Calu3 (cell line): ENCODE results near the gene FASTKD3. TPM values are rescaled to one million over a fixed set of nuclear protein-coding genes. Genes with fewer than 3 reads are reported as not detected.

Experiments used
- BruUV-seq: library from RNA; stranded (reverse); fragments of 400-500 nt; replicated peaks from 2 replicates; lab custom pipeline; 2021; lab: Mats Ljungman, UMichigan
- CTCF ChIA-PET: fragments of 300-600 bp; sonication (Branson Sonifier 250); formaldehyde crosslinking; loops from one replicate; lab custom pipeline; 2022; ENCODE audit warnings: antibody characterized with exemption; lab: Charles Lee
- DNase-seq: peaks from one replicate; pipeline ENCODE4 v3.0.0; 2022
- H3K27ac Mint-ChIP-seq: one replicate; pipeline ENCODE4 v1.8.0; 2022; ENCODE audit warnings: mixed read lengths; ENCODE audit not compliant: unreplicated experiment
- H3K27me3 Mint-ChIP-seq: one replicate; pipeline ENCODE4 v1.8.0; 2022; ENCODE audit warnings: mixed read lengths; ENCODE audit not compliant: unreplicated experiment
- H3K36me3 Mint-ChIP-seq: one replicate; pipeline ENCODE4 v1.8.0; 2022; ENCODE audit warnings: mild to moderate bottlenecking, moderate library complexity, mixed read lengths; ENCODE audit not compliant: insufficient read depth, unreplicated experiment
- H3K4me1 Mint-ChIP-seq: one replicate; pipeline ENCODE4 v1.8.0; 2022; ENCODE audit warnings: mild to moderate bottlenecking, low read depth, mixed read lengths; ENCODE audit not compliant: unreplicated experiment
- H3K4me3 Mint-ChIP-seq: one replicate; pipeline ENCODE4 v1.8.0; 2022; ENCODE audit warnings: mild to moderate bottlenecking, low read depth, moderate library complexity, mixed read lengths; ENCODE audit not compliant: unreplicated experiment
- H3K9me3 Mint-ChIP-seq: one replicate; pipeline ENCODE4 v1.8.0; 2022; ENCODE audit warnings: low read depth, mixed read lengths; ENCODE audit not compliant: unreplicated experiment
- intact Hi-C: fragments of 100-400 bp; cut with micrococcal nuclease; formaldehyde crosslinking; loops from one replicate; pipeline ENCODE4 v1.10.0; 2022; ENCODE audit not compliant: unreplicated experiment
- total RNA-seq: library from RNA; stranded (reverse); gene quantifications from 2 replicates; pipeline ENCODE4 v1.2.3, GENCODE V29; 2022
- TF ChIP-seq, protein P1 (sequence below): fragments of 200-600 bp; IDR thresholded peaks from one replicate; pipeline ENCODE4 v1.8.0; 2022; ENCODE audit warnings: antibody characterized with exemption; ENCODE audit not compliant: unreplicated experiment

The FASTKD3 gene
- total RNA-seq, 1 experiment from 2014 or later: 13.5 TPM

DNA sequence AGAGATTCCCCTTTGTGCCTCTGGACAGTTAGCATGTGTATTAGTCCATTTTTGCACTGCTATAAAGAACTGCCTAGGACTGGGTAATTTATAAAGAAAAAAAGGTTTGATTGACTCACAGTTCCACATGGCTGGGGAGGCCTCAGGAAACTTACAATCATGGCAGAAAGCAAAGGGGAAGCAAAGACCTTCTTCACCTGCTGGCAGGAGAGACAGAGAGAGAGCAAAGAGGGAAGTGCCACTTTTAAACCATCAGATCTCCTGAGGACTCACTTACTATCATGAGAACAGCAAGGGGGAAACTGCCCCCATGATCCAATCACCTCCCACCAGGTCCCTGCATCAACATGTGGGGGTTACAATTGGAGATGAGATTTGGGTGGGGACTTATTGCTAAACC lies 23.9 kb downstream of the FASTKD3 start:
- H3K36me3 Mint-ChIP-seq: no peaks in the 10 kb centered on the region
- BruUV-seq: no TSS peak
- CTCF ChIA-PET: interaction anchor here (0.5 kb wide), 1 partner anchor 28 kb away, joined by 9 read pairs; no protein-coding TSS in a partner anchor
- peaks cover 6% of the 10 kb centered on the region for H3K9me3 Mint-ChIP-seq
- H3K27ac Mint-ChIP-seq: no peak overlapping the region
- no peak for DNase-seq
- H3K27me3 Mint-ChIP-seq: peaks cover 81% of the 10 kb centered on the region
- intact Hi-C loops: no loop called here
- no peaks in the 10 kb centered on the region for H3K4me1 Mint-ChIP-seq
- TF ChIP-seq, protein P1, sequence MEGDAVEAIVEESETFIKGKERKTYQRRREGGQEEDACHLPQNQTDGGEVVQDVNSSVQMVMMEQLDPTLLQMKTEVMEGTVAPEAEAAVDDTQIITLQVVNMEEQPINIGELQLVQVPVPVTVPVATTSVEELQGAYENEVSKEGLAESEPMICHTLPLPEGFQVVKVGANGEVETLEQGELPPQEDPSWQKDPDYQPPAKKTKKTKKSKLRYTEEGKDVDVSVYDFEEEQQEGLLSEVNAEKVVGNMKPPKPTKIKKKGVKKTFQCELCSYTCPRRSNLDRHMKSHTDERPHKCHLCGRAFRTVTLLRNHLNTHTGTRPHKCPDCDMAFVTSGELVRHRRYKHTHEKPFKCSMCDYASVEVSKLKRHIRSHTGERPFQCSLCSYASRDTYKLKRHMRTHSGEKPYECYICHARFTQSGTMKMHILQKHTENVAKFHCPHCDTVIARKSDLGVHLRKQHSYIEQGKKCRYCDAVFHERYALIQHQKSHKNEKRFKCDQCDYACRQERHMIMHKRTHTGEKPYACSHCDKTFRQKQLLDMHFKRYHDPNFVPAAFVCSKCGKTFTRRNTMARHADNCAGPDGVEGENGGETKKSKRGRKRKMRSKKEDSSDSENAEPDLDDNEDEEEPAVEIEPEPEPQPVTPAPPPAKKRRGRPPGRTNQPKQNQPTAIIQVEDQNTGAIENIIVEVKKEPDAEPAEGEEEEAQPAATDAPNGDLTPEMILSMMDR: no peak
- no peak overlapping the region for H3K4me3 Mint-ChIP-seq

DNA sequence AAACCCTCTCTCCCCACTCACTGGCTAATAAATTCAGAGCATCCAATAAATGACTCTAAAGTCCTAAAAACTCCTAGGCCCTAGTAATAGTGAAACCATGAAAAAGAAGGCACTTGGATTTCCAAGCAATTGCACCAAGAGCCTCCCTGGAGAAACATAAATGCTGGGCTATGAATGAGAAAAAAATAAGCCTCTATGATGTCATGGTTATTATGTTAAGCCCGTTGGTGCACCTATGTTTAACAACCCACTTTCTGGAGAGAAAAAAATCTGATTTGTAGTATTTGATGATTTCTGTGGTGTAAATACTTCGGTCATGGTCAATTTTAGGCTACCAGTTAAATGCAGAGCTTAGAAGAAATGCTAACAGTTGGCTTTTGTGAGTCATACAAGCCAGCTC lies 26.3 kb downstream of the FASTKD3 start:
- H3K9me3 Mint-ChIP-seq: peaks cover 6% of the 10 kb centered on the region
- DNase-seq: no peak
- intact Hi-C loops: no loop called here
- TF ChIP-seq, protein P1: no peak
- no peaks in the 10 kb centered on the region for H3K36me3 Mint-ChIP-seq
- no peaks in the 10 kb centered on the region for H3K4me1 Mint-ChIP-seq
- no TSS peak for BruUV-seq
- H3K27me3 Mint-ChIP-seq: peaks cover 81% of the 10 kb centered on the region
- no peak overlapping the region for H3K27ac Mint-ChIP-seq
- CTCF ChIA-PET: no interaction called here
- no peak overlapping the region for H3K4me3 Mint-ChIP-seq

DNA sequence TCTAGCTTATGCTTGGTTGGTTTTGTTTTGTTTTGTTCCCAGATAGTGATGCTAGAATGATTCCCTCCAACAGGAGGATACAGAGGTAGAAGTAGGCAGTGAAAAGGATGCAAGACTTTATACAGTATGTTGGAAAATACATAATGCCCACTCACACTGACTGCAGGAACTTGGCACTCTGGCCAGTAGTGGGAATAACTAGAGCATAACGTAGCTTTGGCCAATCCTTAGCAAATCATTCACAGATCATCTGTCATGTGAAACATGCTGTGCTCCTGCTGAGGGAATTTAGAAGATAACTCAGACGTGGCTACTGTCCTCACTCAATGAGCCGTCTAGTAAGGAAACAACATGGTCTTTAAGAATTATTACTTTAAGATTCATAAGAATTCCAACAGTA lies 31.4 kb downstream of the FASTKD3 start:
- no TSS peak for BruUV-seq
- intact Hi-C loops: no loop called here
- H3K27me3 Mint-ChIP-seq: peaks cover 58% of the 10 kb centered on the region
- no peak overlapping the region for H3K27ac Mint-ChIP-seq
- CTCF ChIA-PET: no interaction called here
- no peaks in the 10 kb centered on the region for H3K4me1 Mint-ChIP-seq
- H3K36me3 Mint-ChIP-seq: no peaks in the 10 kb centered on the region
- no peak for DNase-seq
- TF ChIP-seq, protein P1: no peak
- no peak overlapping the region for H3K4me3 Mint-ChIP-seq
- H3K9me3 Mint-ChIP-seq: peaks cover 6% of the 10 kb centered on the region

- BruUV-seq: no TSS peak
- CTCF ChIA-PET: no interaction called here
- DNase-seq: no peak
- intact Hi-C loops: no loop called here
- no peaks in the 10 kb centered on the region for H3K4me1 Mint-ChIP-seq
- H3K4me3 Mint-ChIP-seq: no peak overlapping the region
- no peak overlapping the region for H3K27ac Mint-ChIP-seq
- TF ChIP-seq, protein P1: no peak
- no peaks in the 10 kb centered on the region for H3K36me3 Mint-ChIP-seq
- peaks cover 56% of the 10 kb centered on the region for H3K27me3 Mint-ChIP-seq
- H3K9me3 Mint-ChIP-seq: no peaks in the 10 kb centered on the region
These were observed 33.8 kb downstream of the FASTKD3 start for GRCh38 chr5:7834982-7835381.
